Measurements from ENCODE around the gene HOXC13.

- TF ChIP-seq CTCF (IDR thresholded peaks at IDR 0.05) (no peak), POLR2A (IDR thresholded peaks at IDR 0.05) (no peak)
Observed at GRCh38 chr12:53982648-53983567, 44.3 kb downstream of the HOXC13 start.

All from testis (tissue), 2 donors.